ENCODE data around the gene ATP1A4. TPM values are rescaled to one million over a fixed set of nuclear protein-coding genes. Genes with fewer than 3 reads are reported as not detected.

Gene ATP1A4
- total and polyA plus RNA-seq, 4 donors = not detected

DNA sequence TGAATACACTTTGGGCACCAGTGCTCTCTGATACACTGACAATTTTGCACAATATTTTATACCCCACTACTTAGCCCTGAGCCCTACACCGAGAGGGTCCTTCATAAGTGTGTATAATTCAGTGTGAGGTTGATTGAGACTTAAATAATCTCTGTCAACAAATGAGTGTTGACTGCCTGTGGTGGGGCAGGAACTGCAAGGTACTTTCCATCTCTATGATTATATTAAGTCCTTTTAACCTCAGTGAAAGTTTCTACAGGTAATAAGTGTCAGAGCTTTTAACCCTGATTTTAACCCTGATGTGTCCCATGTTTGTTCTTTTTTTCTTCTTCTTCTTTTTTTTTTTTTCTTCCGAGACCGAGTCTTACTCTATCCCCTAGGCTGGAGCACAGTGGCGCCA, 44.7 kb downstream of the ATP1A4 start:
- TF ChIP-seq RXRA (IDR thresholded peaks at IDR 0.05) (no peak), EGR1 (IDR thresholded peaks at IDR 0.05; ENCODE audit: low read depth in 2 of 2) (no peak), CTCF (IDR thresholded peaks at IDR 0.05; ENCODE audit: low read depth, low read length, missing input control) (no peak), FOXA2 (IDR thresholded peaks at IDR 0.05) (no peak), SP1 (IDR thresholded peaks at IDR 0.05) (no peak), JUND (IDR thresholded peaks at IDR 0.05) (no peak), HNF4A (conservative IDR thresholded peaks at IDR 0.05) (no peak), TAF1 (conservative IDR thresholded peaks at IDR 0.05) (no peak), NR2F2 (IDR thresholded peaks at IDR 0.05) (no peak), GABPA (IDR thresholded peaks at IDR 0.05 in 1 of 2, conservative IDR thresholded peaks at IDR 0.05 in 1 of 2) (no peak)
- TF ChIP-seq, protein P1, sequence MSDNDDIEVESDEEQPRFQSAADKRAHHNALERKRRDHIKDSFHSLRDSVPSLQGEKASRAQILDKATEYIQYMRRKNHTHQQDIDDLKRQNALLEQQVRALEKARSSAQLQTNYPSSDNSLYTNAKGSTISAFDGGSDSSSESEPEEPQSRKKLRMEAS (IDR thresholded peaks at IDR 0.05) = no peak

DNA sequence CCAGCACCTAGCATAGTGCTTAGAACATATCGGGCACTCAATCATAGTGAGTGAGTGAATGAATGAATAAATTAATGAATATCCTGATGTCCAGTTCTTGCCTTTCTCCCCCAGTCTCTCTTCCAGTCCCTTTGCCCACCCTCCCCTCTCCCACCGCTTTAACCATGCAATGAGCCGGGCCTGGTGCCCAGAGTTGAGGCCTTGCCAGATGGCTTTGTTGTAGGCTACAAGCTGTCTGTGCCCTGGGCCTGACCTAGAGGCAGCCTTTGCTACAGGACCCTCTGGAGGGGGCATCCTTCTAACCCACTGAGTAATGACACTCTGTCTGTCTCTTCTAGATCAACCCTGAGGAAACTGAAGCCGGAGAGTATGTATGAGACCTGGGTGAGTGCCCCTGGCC, 45.8 kb downstream of the ATP1A4 start:
- Histone ChIP-seq H3K4me1 (ENCODE audit: control insufficient read depth in 4 of 4, insufficient read depth in 4 of 4, low read length in 3 of 4) (peaks cover 2 to 7% (median 5%) of the 10 kb centered on the region in 4 donors), H3K36me3 (ENCODE audit: control insufficient read depth in 4 of 4, insufficient read depth in 3 of 4, low read depth in 1 of 4, low read length in 3 of 4) (no peaks in the 10 kb centered on the region), H3K27me3 (ENCODE audit: control insufficient read depth in 4 of 4, insufficient read depth in 4 of 4, low read length in 3 of 4) (no peaks in the 10 kb centered on the region), H3K9ac (ENCODE audit: low read depth in 1 of 2, low read length in 2 of 2) (no peak overlapping the region), H3K27ac (ENCODE audit: low read depth in 1 of 2, low read length in 2 of 2) (no peak overlapping the region), H3K9me3 (ENCODE audit: control insufficient read depth in 4 of 4, low read length in 3 of 4) (no peaks in the 10 kb centered on the region), H3K4me3 (ENCODE audit: low read depth in 1 of 3, low read length in 3 of 3) (no peak overlapping the region)
- 92% methylated on average over 4 of the region's 4 CpGs for WGBS
- DNase-seq (ENCODE audit: low spot score) = no peak
- no peak for TF ChIP-seq JUND (IDR thresholded peaks at IDR 0.05)
- TF ChIP-seq CTCF (IDR thresholded peaks at IDR 0.05; ENCODE audit: low read depth, low read length, missing input control) = no peak
- TF ChIP-seq, protein P2, sequence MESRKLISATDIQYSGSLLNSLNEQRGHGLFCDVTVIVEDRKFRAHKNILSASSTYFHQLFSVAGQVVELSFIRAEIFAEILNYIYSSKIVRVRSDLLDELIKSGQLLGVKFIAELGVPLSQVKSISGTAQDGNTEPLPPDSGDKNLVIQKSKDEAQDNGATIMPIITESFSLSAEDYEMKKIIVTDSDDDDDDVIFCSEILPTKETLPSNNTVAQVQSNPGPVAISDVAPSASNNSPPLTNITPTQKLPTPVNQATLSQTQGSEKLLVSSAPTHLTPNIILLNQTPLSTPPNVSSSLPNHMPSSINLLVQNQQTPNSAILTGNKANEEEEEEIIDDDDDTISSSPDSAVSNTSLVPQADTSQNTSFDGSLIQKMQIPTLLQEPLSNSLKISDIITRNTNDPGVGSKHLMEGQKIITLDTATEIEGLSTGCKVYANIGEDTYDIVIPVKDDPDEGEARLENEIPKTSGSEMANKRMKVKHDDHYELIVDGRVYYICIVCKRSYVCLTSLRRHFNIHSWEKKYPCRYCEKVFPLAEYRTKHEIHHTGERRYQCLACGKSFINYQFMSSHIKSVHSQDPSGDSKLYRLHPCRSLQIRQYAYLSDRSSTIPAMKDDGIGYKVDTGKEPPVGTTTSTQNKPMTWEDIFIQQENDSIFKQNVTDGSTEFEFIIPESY (IDR thresholded peaks at IDR 0.05) = no peak
- TF ChIP-seq FOXA2 (IDR thresholded peaks at IDR 0.05) = no peak
- TF ChIP-seq GABPA (IDR thresholded peaks at IDR 0.05 in 1 of 2, conservative IDR thresholded peaks at IDR 0.05 in 1 of 2) = no peak
- no peak for TF ChIP-seq HNF4G (IDR thresholded peaks at IDR 0.05)
- no peak for TF ChIP-seq HNF4A (conservative IDR thresholded peaks at IDR 0.05)
- no peak for TF ChIP-seq YY1 (IDR thresholded peaks at IDR 0.05)
- TF ChIP-seq, protein P3, sequence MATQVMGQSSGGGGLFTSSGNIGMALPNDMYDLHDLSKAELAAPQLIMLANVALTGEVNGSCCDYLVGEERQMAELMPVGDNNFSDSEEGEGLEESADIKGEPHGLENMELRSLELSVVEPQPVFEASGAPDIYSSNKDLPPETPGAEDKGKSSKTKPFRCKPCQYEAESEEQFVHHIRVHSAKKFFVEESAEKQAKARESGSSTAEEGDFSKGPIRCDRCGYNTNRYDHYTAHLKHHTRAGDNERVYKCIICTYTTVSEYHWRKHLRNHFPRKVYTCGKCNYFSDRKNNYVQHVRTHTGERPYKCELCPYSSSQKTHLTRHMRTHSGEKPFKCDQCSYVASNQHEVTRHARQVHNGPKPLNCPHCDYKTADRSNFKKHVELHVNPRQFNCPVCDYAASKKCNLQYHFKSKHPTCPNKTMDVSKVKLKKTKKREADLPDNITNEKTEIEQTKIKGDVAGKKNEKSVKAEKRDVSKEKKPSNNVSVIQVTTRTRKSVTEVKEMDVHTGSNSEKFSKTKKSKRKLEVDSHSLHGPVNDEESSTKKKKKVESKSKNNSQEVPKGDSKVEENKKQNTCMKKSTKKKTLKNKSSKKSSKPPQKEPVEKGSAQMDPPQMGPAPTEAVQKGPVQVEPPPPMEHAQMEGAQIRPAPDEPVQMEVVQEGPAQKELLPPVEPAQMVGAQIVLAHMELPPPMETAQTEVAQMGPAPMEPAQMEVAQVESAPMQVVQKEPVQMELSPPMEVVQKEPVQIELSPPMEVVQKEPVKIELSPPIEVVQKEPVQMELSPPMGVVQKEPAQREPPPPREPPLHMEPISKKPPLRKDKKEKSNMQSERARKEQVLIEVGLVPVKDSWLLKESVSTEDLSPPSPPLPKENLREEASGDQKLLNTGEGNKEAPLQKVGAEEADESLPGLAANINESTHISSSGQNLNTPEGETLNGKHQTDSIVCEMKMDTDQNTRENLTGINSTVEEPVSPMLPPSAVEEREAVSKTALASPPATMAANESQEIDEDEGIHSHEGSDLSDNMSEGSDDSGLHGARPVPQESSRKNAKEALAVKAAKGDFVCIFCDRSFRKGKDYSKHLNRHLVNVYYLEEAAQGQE (IDR thresholded peaks at IDR 0.05) = no peak
- no peak for TF ChIP-seq NR2F2 (IDR thresholded peaks at IDR 0.05)
- no peak for TF ChIP-seq TAF1 (conservative IDR thresholded peaks at IDR 0.05)
- TF ChIP-seq, protein P4, sequence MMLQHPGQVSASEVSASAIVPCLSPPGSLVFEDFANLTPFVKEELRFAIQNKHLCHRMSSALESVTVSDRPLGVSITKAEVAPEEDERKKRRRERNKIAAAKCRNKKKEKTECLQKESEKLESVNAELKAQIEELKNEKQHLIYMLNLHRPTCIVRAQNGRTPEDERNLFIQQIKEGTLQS (IDR thresholded peaks at IDR 0.05) = no peak
- no peak for TF ChIP-seq EGR1 (IDR thresholded peaks at IDR 0.05; ENCODE audit: low read depth in 2 of 2)
- TF ChIP-seq, protein P1 (IDR thresholded peaks at IDR 0.05) = no peak
- TF ChIP-seq SP1 (IDR thresholded peaks at IDR 0.05) = no peak

More for the DNA sequence above, 44.7 kb downstream of the ATP1A4 start:
- H3K4me3 ChIP-seq (ENCODE audit: low read depth in 1 of 3, low read length in 3 of 3) = no peak overlapping the region
- H3K27me3 ChIP-seq (ENCODE audit: control insufficient read depth in 4 of 4, insufficient read depth in 4 of 4, low read length in 3 of 4) = no peaks in the 10 kb centered on the region
- H3K9ac ChIP-seq (ENCODE audit: low read depth in 1 of 2, low read length in 2 of 2) = no peak overlapping the region
- H3K27ac ChIP-seq (ENCODE audit: low read depth in 1 of 2, low read length in 2 of 2) = no peak overlapping the region
- WGBS = 91% methylated on average over 4 of the region's 4 CpGs
- H3K4me1 ChIP-seq (ENCODE audit: control insufficient read depth in 4 of 4, insufficient read depth in 4 of 4, low read length in 3 of 4) = peaks cover 2 to 7% (median 5%) of the 10 kb centered on the region in 4 donors
- no peak for DNase-seq (ENCODE audit: low spot score)
- no peaks in the 10 kb centered on the region for H3K36me3 ChIP-seq (ENCODE audit: control insufficient read depth in 4 of 4, insufficient read depth in 3 of 4, low read depth in 1 of 4, low read length in 3 of 4)
- no peaks in the 10 kb centered on the region for H3K9me3 ChIP-seq (ENCODE audit: control insufficient read depth in 4 of 4, low read length in 3 of 4)
